Keratinocyte (primary cell): ENCODE data around the gene FOXQ1. TPM values are rescaled to one million over a fixed set of nuclear protein-coding genes. Genes with fewer than 3 reads are reported as not detected.
"Not testable (repeated sequence)": the region's sequence is repeated elsewhere in the genome, so short reads cannot be mapped to it uniquely, and the experiment has no call there.

Experiments used
- DNase-seq: peaks from one replicate; pipeline ENCODE4 v3.0.0-alpha.2; 2011; ENCODE audit warnings: low read depth, missing footprints, low spot score
- FAIRE-seq: peaks from 2 replicates; lab custom pipeline; 2011; peaks lifted over from hg19 to GRCh38; lab: Jason Lieb, UNC
- H2AFZ ChIP-seq: 2 replicates; pipeline ENCODE4 v1.6.0; 2012; ENCODE audit warnings: low read length, control low read depth, inconsistent platforms; ENCODE audit not compliant: control insufficient read depth
- H3K27ac ChIP-seq: 2 replicates; pipeline ENCODE4 v1.5.1; 2011; ENCODE audit warnings: low read length; ENCODE audit not compliant: control insufficient read depth, insufficient read depth
- H3K27me3 ChIP-seq: 3 replicates; pipeline ENCODE4 v1.6.0; 2011; ENCODE audit warnings: low read length; ENCODE audit not compliant: control insufficient read depth, insufficient read depth; ENCODE audit errors: extremely low read depth
- H3K36me3 ChIP-seq, 2 experiments: 2 replicates in 1 of 2; 3 replicates in 1 of 2; pipeline ENCODE4 v1.5.1; 2011; ENCODE audit warnings: low read length in 2 of 2, mild to moderate bottlenecking in 1 of 2; ENCODE audit not compliant: control insufficient read depth in 2 of 2, insufficient read depth in 2 of 2; ENCODE audit errors: extremely low read depth in 1 of 2
- H3K4me1 ChIP-seq: 3 replicates; pipeline ENCODE4 v1.5.1; 2011; ENCODE audit warnings: low read length; ENCODE audit not compliant: control insufficient read depth, insufficient read depth; ENCODE audit errors: extremely low read depth
- H3K4me2 ChIP-seq: 3 replicates; pipeline ENCODE4 v1.6.0; 2011; ENCODE audit warnings: low read depth, low read length; ENCODE audit not compliant: control insufficient read depth, insufficient read depth; ENCODE audit errors: extremely low read depth
- H3K4me3 ChIP-seq, 3 experiments: fragments of 200-600 bp in 1 of 3; sonication (generic) in 1 of 3; 2 replicates in 2 of 3; 3 replicates in 1 of 3; pipeline ENCODE4 v1.5.1; 2011 to 2016; ENCODE audit warnings: low read length in 3 of 3, mild to moderate bottlenecking in 3 of 3, control low read depth in 2 of 3, inconsistent platforms in 1 of 3, low read depth in 1 of 3, mixed read lengths in 1 of 3, mixed run types in 1 of 3, moderate library complexity in 1 of 3; ENCODE audit not compliant: control insufficient read depth in 2 of 3, insufficient read depth in 2 of 3; ENCODE audit errors: extremely low read depth in 1 of 3
- H3K79me2 ChIP-seq: 2 replicates; pipeline ENCODE4 v1.6.0; 2012; ENCODE audit warnings: low read length; ENCODE audit not compliant: control insufficient read depth, insufficient read depth
- H3K9ac ChIP-seq: 3 replicates; pipeline ENCODE4 v1.6.0; 2011; ENCODE audit warnings: low read length; ENCODE audit not compliant: control insufficient read depth, insufficient read depth; ENCODE audit errors: extremely low read depth
- H3K9me1 ChIP-seq: 3 replicates; pipeline ENCODE4 v1.6.0; 2011; ENCODE audit warnings: low read length; ENCODE audit not compliant: control insufficient read depth, insufficient read depth; ENCODE audit errors: extremely low read depth
- H3K9me3 ChIP-seq: 2 replicates; pipeline ENCODE4 v1.5.1; 2012; ENCODE audit warnings: low read depth, low read length; ENCODE audit not compliant: control insufficient read depth
- H4K20me1 ChIP-seq: 3 replicates; pipeline ENCODE4 v1.6.0; 2011; ENCODE audit warnings: low read length; ENCODE audit not compliant: control insufficient read depth, insufficient read depth; ENCODE audit errors: extremely low read depth
- CTCF ChIP-seq, 3 experiments: IDR thresholded peaks in 1 of 3; conservative IDR thresholded peaks in 1 of 3; optimal IDR thresholded peaks in 1 of 3; 2 replicates in 2 of 3; 3 replicates in 1 of 3; pipeline versions ENCODE3 to v1.5.1; 2011; ENCODE audit warnings: low read length in 3 of 3, mild to moderate bottlenecking in 3 of 3, moderate library complexity in 2 of 3, control low read depth in 1 of 3, inconsistent platforms in 1 of 3; ENCODE audit not compliant: insufficient read depth in 2 of 3; ENCODE audit errors: extremely low read depth in 1 of 3
- EZH2 ChIP-seq: IDR thresholded peaks from one replicate; pipeline ENCODE4 v1.6.1; 2012; ENCODE audit warnings: inconsistent platforms, mild to moderate bottlenecking, low read length, moderate library complexity
- dilution Hi-C: fragments of 300-500 bp; cut with MboI; formaldehyde crosslinking; loops from one replicate; pipeline ENCODE4 v1.7.0; 2020; ENCODE audit warnings: low sequenced_read_pairs; ENCODE audit not compliant: extremely low pct_ligation_motif_present
- polyA plus RNA-seq, 5 experiments: library from polyadenylated mRNA; depleted of rRNA in 3 of 5; stranded (reverse) in 3 of 5; stranded (forward) in 1 of 5; unstranded in 1 of 5; fragments of >200 nt; gene quantifications; 1 replicate in 1 of 5; 2 replicates in 3 of 5; 3 replicates in 1 of 5; pipeline versions ENCODE4 v1.2.1 to v1.2.3, GENCODE V29; 2011 to 2012; ENCODE audit warnings: missing spikeins in 2 of 5, low read depth in 1 of 5, low replicate concordance in 1 of 5

Gene FOXQ1
- polyA plus RNA-seq, 1 donor (not counting 4 experiments of a cell fraction or from before 2014, with no cell fraction given), result 5.4 TPM

- dilution Hi-C loops, result no loop called here
- no peak overlapping the region for H3K27ac ChIP-seq
- no peaks in the 10 kb centered on the region for H4K20me1 ChIP-seq
- H3K4me1 ChIP-seq, result peaks cover 26% of the 10 kb centered on the region
- no peak for TF ChIP-seq EZH2
- no peak for TF ChIP-seq CTCF (optimal IDR thresholded peaks at IDR 0.05 in 1 of 3, IDR thresholded peaks at IDR 0.05 in 1 of 3, conservative IDR thresholded peaks at IDR 0.05 in 1 of 3; ENCODE audit: extremely low read depth in 1 of 3, insufficient read depth in 2 of 3, low read length in 3 of 3)
- no peak overlapping the region for H3K4me3 ChIP-seq
- H3K27me3 ChIP-seq, result no peaks in the 10 kb centered on the region
- H3K9ac ChIP-seq, result no peak overlapping the region
- H3K4me2 ChIP-seq, result no peak overlapping the region
- H2AFZ ChIP-seq, result no peak overlapping the region
- FAIRE-seq (no peak), DNase-seq (no peak)
- H3K79me2 ChIP-seq, result peaks cover 5% of the 10 kb centered on the region
- H3K9me3 ChIP-seq, result no peaks in the 10 kb centered on the region
- H3K36me3 ChIP-seq, result no peaks in the 10 kb centered on the region
- no peaks in the 10 kb centered on the region for H3K9me1 ChIP-seq
Observed at GRCh38 chr6:1317302-1317815, 5.5 kb downstream of the FOXQ1 start.

GRCh38 chr6:1318036-1318435, 6.1 kb downstream of the FOXQ1 start:
- Histone ChIP-seq H3K27ac (no peak overlapping the region), H3K36me3 (no peaks in the 10 kb centered on the region), H3K4me3 (no peak overlapping the region), H4K20me1 (no peaks in the 10 kb centered on the region), H3K9ac (no peak overlapping the region), H2AFZ (no peak overlapping the region), H3K4me2 (no peak overlapping the region), H3K27me3 (no peaks in the 10 kb centered on the region), H3K4me1 (peaks cover 32% of the 10 kb centered on the region), H3K79me2 (peaks cover 4% of the 10 kb centered on the region), H3K9me3 (no peaks in the 10 kb centered on the region), H3K9me1 (no peaks in the 10 kb centered on the region)
- FAIRE-seq (no peak), DNase-seq (no peak)
- dilution Hi-C loops, result no loop called here
- TF ChIP-seq CTCF (optimal IDR thresholded peaks at IDR 0.05 in 1 of 3, IDR thresholded peaks at IDR 0.05 in 1 of 3, conservative IDR thresholded peaks at IDR 0.05 in 1 of 3; ENCODE audit: extremely low read depth in 1 of 3, insufficient read depth in 2 of 3, low read length in 3 of 3), result no peak
- TF ChIP-seq EZH2, result no peak

- H3K79me2 ChIP-seq, result not testable (repeated sequence)
Observed at GRCh38 chr6:1318584-1318983, 6.7 kb downstream of the FOXQ1 start.

More at GRCh38 chr6:1318584-1318983, 6.7 kb downstream of the FOXQ1 start:
- H3K27me3 ChIP-seq, H3K4me2 ChIP-seq, H4K20me1 ChIP-seq, H3K27ac ChIP-seq, H3K9me3 ChIP-seq, H3K9ac ChIP-seq, DNase-seq, H3K9me1 ChIP-seq, H3K36me3 ChIP-seq, H3K4me3 ChIP-seq, H2AFZ ChIP-seq, dilution Hi-C loops, FAIRE-seq: not testable (repeated sequence)
- H3K4me1 ChIP-seq, result peaks cover 34% of the 10 kb centered on the region
